22Rv1 (cell line): ENCODE results near the gene PTPRQ.

Experiments used
- H3K27ac ChIP-seq: fragments of 450-650 bp; 2 replicates; pipeline ENCODE4 v1.5.1; 2017
- ZFX ChIP-seq: fragments of 450-650 bp; IDR thresholded peaks from 2 replicates; pipeline ENCODE4 v1.6.1; 2017; ENCODE audit warnings: antibody characterized with exemption, borderline replicate concordance
- TF ChIP-seq, protein P1 (sequence below): fragments of 450-650 bp; IDR thresholded peaks from 2 replicates; pipeline ENCODE4 v1.5.1; 2017; ENCODE audit warnings: mild to moderate bottlenecking

Gene PTPRQ, protein sequence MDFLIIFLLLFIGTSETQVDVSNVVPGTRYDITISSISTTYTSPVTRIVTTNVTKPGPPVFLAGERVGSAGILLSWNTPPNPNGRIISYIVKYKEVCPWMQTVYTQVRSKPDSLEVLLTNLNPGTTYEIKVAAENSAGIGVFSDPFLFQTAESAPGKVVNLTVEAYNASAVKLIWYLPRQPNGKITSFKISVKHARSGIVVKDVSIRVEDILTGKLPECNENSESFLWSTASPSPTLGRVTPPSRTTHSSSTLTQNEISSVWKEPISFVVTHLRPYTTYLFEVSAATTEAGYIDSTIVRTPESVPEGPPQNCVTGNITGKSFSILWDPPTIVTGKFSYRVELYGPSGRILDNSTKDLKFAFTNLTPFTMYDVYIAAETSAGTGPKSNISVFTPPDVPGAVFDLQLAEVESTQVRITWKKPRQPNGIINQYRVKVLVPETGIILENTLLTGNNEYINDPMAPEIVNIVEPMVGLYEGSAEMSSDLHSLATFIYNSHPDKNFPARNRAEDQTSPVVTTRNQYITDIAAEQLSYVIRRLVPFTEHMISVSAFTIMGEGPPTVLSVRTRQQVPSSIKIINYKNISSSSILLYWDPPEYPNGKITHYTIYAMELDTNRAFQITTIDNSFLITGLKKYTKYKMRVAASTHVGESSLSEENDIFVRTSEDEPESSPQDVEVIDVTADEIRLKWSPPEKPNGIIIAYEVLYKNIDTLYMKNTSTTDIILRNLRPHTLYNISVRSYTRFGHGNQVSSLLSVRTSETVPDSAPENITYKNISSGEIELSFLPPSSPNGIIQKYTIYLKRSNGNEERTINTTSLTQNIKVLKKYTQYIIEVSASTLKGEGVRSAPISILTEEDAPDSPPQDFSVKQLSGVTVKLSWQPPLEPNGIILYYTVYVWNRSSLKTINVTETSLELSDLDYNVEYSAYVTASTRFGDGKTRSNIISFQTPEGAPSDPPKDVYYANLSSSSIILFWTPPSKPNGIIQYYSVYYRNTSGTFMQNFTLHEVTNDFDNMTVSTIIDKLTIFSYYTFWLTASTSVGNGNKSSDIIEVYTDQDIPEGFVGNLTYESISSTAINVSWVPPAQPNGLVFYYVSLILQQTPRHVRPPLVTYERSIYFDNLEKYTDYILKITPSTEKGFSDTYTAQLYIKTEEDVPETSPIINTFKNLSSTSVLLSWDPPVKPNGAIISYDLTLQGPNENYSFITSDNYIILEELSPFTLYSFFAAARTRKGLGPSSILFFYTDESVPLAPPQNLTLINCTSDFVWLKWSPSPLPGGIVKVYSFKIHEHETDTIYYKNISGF (N-terminal part only)

DNA sequence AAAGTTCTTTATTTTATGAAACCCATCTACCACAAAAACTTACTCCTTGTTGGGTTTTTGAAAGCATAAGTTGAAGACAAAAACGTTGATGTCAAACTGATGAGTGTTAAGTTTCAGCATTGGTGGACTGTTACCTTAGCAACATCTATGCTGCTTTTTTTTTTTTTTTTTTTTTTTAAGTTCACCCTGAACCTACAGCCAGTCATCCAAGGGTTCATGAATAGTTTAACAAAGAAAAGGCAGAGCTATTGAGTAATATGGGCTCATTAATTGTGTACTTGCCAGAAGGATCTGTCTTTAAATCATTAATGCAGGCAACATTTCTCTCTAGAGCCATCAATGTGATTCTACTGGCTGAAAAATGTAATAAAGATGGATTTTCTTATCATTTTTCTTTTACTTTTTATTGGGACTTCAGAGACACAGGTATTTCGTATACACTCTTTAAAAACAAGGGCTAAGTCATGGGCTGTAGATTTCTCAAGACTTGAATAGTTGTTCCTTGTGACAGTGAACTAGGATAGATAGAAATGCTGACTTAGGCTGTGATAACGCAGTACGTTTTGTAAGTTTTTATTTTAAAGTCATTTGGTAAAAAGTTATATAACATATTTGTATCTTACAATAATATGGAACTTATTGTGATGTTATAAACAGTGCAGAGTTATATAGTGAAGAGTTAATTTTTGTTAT lies at the start of gene PTPRQ:
Gene PTPRQ, plus strand, starts transcription at position 262 of the 693 bp plus-strand sequence. Its CDS starts 111 bp downstream, at position 373.
- H3K27ac ChIP-seq = no peak within 1 kb of the TSS
- TF ChIP-seq, protein P1, sequence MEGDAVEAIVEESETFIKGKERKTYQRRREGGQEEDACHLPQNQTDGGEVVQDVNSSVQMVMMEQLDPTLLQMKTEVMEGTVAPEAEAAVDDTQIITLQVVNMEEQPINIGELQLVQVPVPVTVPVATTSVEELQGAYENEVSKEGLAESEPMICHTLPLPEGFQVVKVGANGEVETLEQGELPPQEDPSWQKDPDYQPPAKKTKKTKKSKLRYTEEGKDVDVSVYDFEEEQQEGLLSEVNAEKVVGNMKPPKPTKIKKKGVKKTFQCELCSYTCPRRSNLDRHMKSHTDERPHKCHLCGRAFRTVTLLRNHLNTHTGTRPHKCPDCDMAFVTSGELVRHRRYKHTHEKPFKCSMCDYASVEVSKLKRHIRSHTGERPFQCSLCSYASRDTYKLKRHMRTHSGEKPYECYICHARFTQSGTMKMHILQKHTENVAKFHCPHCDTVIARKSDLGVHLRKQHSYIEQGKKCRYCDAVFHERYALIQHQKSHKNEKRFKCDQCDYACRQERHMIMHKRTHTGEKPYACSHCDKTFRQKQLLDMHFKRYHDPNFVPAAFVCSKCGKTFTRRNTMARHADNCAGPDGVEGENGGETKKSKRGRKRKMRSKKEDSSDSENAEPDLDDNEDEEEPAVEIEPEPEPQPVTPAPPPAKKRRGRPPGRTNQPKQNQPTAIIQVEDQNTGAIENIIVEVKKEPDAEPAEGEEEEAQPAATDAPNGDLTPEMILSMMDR = no peak
- TF ChIP-seq ZFX = no peak

- H3K27ac ChIP-seq = no peak overlapping the region
- TF ChIP-seq, protein P1 = no peak
- no peak for TF ChIP-seq ZFX
Measured at GRCh38 chr12:80400571-80400991, 43.5 kb upstream of the PTPRQ start.

- TF ChIP-seq ZFX = no peak
- TF ChIP-seq, protein P1 = no peak
- no peak overlapping the region for H3K27ac ChIP-seq
Measured at GRCh38 chr12:80401191-80401590, 42.8 kb upstream of the PTPRQ start.

DNA sequence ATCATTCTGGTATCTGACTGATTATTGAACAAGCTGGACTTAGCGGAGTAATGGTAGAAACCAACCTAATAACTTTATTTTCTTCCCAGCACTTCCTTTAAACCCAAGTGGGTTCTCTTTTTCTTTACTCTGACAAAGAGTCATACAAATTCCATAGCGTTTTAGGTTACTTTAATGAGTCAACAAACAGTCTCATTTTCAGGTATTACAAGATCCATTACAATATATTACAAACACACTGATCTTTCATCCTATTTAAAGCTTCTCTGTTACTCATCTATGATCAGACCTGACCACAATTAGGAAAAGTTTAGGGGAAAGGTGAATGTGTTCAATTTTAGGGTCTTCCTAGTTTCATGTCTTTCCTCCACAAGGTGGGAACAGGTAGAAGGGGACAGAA lies 39.4 kb upstream of the PTPRQ start:
- H3K27ac ChIP-seq = no peak overlapping the region
- no peak for TF ChIP-seq ZFX
- TF ChIP-seq, protein P1 = no peak

DNA sequence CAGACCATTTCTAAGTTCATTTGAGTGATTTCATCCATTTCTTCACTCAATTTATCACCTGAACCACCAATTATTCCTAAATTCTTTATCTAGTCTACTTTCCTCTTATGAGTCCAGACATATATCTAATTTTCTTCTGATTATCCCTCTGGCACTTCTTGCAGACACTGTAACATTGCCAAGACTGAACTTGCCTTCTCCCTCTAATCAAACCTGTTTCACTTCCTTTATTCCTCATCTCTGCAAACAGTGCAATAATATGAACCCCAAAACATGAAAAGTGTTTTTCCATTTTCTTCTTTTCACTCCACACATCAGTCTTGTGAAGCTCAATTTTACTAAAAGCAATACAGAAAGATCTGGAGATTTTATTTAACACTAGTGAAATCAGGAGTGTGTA lies 37.8 kb upstream of the PTPRQ start:
- no peak for TF ChIP-seq ZFX
- TF ChIP-seq, protein P1 = no peak
- H3K27ac ChIP-seq = no peak overlapping the region

GRCh38 chr12:80411787-80412186 lies 32.2 kb upstream of the PTPRQ start:
- TF ChIP-seq, protein P1 = no peak
- TF ChIP-seq ZFX = no peak
- H3K27ac ChIP-seq = no peak overlapping the region
